GM21390 (cell line): ENCODE measurements around the gene FAR1.
"Not testable (repeated sequence)": the region's sequence is repeated elsewhere in the genome, so short reads cannot be mapped to it uniquely, and the experiment has no call there.

ENCODE experiments used
- ATAC-seq: cut with Tn5 transposase; IDR thresholded peaks from one replicate; pipeline ENCODE4 v1.9.1; 2021; ENCODE audit not compliant: unreplicated experiment

The FAR1 gene

DNA sequence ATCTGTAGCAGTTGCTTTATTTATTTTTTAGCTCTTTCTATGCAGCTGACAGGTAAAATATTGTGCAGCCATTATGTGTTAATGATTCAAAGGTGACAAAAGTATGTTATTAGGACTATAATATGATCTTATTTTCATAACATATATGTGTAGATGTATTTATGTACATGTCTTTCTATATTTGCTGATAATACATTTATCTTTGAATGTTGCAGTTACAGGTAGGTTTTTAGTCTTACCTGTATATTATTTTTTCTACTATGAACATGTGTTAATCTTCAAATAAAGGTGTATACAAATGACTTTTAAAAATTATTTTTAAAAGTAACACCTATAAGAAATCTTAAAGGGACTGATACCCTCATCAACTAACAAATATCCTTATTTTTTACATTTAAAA lies 33.6 kb downstream of the FAR1 start:
- ATAC-seq: no peak

- ATAC-seq: no peak
Measured at GRCh38 chr11:13705710-13706109, 37.2 kb downstream of the FAR1 start.

DNA sequence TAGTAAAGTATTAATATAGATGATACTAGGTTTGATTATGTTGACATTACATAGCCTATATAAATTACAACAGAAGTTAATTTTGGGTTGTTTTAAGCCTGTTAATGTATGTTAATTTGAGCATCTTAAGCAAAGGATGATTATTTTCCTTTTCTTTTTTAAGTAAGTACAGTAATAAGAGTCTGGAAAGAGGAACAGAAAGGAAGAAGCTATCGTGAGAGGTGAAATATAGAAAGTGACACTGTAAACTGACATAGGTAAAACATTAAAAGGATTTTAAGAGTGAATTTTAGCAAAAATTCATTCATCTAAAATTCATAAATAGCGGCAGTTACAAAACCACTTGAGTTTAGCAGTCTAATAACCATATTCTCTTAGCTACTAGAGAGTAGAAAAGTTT lies 45.5 kb downstream of the FAR1 start:
- ATAC-seq: peak; percentile 51

DNA sequence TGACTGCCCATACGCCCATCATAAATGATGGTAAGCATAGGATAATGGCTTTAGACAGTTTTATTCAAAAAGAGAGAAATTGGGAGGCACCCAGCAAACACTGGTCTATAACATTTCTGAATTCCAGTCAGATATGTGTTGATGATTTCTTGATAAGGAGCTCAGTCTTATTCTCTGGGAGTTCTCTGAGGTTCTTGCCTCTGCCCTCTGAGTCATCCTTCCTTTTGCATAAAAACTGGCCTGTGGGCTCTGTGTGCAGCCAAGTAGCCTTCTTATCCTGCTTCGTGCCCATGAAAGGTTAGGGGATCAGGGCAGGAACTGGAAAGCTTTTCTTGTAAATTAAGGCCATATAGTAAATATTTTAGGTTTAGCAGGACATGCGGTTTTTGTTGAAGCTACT lies 48.9 kb downstream of the FAR1 start:
- no peak for ATAC-seq

DNA sequence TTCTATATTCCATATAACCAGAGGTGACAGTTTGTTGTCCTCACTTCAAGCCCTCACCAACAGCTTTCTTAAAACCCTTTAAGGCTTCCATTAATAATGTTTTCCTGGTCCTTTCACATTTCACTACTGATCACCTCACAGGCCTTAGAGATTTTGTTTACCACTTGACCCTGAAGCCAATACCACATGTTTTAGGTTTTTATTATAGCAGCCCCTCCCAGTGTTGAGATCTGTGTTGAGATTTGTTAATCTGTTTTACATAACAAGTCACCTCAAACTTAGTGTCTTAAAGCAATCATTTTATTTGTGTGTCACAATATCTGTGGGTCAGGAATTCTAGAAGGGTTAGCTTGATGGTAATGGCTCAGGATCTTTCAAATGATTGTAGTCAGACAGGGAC lies 49.9 kb downstream of the FAR1 start:
- ATAC-seq: no peak

- no peak for ATAC-seq
Measured at GRCh38 chr11:13720940-13721339, 52.5 kb downstream of the FAR1 start.

- ATAC-seq: no peak
Measured at GRCh38 chr11:13721760-13722159, 53.3 kb downstream of the FAR1 start.

DNA sequence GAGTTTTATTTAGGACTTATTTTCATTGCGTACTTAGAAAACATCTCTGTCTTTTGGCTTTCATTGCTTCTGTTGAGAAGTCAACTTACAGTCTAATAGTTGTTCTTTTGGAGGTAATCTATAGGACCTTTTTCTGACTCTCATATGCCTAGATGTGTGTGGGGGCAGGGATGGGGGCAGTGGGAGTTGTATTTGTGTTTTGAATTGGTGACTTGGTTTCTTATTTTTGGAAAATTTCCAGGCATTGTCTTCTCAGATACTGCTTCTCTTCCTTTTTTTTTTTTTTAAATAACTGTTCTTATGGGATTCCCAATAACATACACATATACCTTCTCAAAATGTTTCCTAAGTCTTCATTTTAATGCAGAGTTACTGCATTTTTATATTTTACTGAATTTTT lies 58.0 kb downstream of the FAR1 start:
- ATAC-seq: no peak

DNA sequence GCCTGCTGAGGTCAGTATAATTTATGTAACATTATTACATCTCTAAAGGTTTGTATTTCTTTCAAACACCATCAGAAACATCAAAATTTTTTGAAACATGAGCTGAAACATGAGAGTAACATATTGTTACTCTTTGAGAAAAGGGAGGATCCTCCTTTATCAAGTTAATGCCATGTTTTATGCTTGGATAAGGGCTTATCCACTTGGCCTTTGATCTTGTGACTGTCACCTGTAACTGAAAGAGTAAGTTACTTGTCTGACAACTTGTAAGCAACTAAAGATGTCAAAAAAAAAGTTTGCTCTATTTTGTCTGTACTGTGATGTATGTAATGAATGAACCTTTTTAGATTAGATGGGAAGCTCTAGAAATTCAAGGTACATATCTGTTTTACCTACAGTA lies 59.6 kb downstream of the FAR1 start:
- no peak for ATAC-seq

- no peak for ATAC-seq
Measured at GRCh38 chr11:13734530-13734929, 66.1 kb downstream of the FAR1 start.

DNA sequence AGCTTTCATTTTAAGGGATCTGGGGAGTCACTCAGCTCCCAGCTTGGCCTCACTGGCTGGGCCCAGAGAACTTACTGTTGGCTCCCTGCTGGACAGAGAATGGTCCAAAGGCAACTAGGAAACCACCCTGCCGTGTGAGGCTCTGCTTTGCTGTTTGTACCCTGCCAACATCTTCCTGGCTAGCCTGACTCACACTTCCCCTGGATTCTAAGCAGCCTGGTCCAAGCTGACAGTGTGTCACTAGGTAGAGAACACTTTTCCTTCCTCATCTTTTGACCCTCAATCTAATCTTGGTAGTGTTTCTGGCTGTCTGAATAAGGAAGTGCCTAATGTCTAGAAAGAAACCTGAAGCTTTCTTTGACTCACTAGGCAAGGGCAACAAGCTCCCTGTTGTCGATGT lies 76.7 kb downstream of the FAR1 start:
- ATAC-seq: no peak

DNA sequence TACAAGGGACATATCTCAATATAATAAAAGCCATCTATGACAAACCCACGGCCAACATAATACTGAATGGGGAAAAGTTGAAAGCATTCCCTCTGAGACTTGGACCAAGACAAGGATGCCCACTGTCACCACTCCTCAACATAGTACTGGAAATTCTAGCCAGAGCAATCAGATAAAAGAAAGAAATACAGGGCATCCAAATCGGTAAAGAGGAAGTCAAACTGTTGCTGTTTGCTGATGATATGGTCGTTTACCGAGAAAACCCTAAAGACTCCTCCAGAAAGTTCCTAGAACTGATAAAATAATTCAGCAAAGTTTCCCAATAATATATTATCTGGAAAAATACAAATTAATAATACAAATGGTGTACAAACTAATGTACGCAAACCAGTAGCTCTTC lies 84.8 kb downstream of the FAR1 start:
- not testable (repeated sequence) for ATAC-seq

GRCh38 chr11:13759050-13759449 lies 90.6 kb downstream of the FAR1 start:
- ATAC-seq: no peak

DNA sequence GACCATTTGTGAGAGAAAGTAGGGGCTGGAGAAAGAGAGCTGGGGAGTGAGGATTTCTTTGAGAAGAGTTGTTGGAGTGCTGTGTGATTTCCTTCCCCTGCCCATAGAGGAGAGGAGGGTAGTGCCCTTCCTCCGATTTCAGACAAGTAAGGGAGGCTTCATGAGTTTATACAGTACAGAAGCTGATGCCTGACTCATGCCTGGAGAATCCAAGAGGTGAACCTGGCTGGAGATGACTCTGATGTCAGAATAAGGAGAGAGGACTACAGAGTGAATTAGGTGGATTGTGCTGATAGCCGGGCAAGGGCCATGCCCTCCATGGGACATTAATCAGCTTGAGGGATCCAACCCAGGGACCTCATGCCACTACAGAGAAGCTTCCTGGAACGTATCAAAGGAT lies 91.6 kb downstream of the FAR1 start:
- no peak for ATAC-seq

DNA sequence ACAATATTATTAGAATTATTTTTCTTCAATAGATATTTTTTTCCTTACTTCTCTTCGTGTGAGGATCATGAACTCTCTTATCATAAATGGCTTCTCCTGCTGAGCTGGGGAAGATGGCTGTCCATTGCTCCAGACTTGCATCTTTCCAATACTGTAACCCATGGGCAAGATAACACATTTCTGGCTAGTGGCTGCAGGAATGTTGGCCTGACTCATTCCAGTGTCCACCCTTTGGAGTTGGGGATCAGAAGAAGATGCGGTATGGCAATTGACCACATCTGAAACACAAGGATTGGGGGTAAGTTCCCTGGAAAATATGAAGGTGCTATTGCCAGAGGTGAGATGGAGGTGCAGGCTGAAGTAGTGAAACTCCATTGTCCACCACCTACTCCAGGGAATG lies 92.8 kb downstream of the FAR1 start:
- ATAC-seq: no peak

DNA sequence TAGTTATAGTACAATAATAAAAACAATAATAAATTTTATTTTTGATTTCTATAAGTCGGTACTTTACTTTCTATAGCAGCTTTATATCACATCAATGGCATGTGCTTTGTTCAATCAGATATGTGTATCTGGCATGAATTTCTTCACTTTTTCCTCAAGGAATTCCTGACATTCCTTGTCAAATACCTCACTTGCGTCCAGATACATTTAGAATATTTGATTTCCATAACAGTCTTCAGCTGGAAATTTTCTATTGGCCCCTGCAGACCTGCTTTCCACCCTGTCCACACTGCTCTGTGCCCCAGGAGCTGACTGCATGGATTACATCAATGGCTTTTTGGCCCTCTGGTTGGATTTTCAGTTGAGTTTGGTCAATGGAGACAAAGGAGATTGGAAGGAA lies 93.2 kb downstream of the FAR1 start:
- ATAC-seq: no peak

DNA sequence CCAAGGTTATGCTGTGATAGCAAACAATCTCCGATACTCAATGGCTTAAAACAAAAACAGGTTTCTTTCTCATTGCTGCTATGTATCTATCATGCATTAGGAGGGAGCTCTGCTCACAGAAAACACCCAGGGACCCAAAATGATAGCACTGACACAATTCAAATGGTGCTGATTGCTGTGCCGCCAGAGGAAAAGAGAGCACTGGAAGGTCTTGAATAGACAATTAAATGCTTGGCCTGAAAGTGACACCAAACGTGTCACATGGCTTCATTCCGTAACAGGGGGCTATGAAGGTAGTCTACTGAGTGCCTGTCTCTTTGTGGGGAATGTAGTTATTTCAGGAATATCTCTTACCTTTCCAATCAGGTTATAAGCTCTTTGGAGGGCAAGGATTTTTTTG lies 94.2 kb downstream of the FAR1 start:
- no peak for ATAC-seq

GRCh38 chr11:13763341-13763740 lies 94.9 kb downstream of the FAR1 start:
- no peak for ATAC-seq

GRCh38 chr11:13765886-13766285 lies 97.4 kb downstream of the FAR1 start:
- ATAC-seq: no peak

DNA sequence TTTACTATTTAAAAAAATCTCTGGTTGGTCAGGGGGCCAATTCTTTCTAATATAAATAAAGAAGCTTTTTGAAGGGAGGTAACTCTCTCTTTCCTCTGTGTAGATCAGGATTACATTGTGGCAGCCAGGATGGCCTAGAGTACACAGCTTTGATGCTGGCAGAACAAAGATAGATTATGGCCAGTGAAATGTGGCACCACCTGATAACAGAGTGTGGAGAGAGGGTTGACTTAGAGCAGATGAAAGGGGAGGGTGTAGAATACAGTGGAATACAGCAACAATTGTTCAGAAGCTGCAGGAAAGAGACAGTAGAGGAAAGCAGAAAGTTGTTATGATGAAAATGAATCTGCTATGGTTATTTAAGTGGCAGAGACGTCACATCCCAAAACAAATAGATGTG lies 99.0 kb downstream of the FAR1 start:
- no peak for ATAC-seq

DNA sequence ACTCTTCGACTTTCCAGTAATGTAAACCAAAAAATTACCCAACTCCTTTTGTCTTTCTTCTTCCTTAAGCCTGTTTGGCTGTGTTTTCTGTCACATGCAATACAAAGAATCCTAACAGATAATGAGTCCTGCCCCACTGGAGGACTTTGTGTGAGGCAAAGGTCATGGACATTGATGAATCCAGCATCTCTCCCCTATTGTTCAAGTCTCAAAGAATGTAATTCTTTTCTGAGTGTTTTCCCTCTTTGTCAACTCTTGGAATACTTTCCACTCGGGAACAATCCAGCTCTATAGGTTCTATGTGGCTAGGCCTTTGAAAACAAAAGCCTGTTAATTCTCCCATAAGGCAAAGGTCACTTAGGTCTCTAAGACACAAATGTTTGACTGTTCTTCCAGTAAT lies 100.7 kb downstream of the FAR1 start:
- no peak for ATAC-seq

DNA sequence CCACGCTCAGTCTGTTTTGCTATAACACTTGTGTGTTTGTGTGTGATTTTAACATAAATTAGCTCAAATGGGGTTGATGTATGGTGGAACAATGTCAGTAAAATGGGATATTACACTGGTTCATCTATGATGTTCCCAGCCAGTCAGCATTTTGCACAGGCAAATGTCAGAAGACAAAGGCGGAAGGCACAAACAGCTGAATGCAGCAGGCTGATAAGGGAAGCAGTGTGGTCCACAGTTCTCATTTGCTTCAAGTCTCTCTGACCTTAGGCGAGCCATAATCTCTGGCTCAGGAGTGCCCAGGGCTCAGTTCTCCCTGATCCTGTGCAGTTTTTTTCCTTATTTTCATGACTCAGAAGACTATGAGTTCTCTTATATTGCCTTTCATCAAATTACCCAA lies 102.7 kb downstream of the FAR1 start:
- ATAC-seq: no peak

DNA sequence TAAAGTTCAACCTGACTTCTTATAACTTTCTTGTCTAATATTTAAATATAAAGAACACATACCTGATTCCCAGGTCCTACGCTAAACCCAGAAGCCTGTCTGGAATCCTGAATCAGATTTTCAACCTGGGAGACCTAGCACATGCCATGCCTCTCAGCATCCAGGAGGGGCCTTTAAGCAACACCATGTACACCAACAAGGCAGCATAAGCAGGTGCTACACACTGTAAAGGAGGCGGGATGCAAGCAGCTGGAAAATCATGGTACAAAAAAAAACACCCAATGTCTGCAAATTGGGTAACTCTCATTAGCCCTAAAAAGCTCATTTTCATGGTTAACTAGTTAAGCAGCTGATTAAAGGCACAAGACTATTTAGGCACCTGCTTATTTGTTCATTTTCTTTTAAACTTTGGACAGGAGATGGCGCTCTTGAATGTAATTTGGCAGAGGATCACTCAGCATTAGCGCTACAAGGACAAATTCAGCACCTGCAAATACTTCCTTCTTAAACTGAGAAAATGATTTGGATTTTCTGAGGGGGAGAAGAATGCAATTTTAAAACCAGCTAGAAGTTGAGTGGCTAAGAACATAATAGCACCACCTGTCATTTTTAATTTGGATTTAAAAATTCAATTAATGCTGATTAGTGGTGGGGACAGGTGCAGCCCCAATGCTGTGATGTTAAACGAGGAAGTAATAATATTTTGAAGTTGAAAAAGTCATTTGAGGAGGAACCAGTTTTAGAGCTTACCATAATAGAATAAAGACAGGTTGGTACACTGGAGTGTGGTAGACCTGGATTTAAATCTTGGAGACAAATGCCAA lies 104.0 kb downstream of the FAR1 start:
- ATAC-seq: peak; percentile 59
